ENCODE data around the gene HK2.
A peak's percentile ranks its signal among the peaks of the same experiment; 100 is the strongest.

Gene HK2

DNA sequence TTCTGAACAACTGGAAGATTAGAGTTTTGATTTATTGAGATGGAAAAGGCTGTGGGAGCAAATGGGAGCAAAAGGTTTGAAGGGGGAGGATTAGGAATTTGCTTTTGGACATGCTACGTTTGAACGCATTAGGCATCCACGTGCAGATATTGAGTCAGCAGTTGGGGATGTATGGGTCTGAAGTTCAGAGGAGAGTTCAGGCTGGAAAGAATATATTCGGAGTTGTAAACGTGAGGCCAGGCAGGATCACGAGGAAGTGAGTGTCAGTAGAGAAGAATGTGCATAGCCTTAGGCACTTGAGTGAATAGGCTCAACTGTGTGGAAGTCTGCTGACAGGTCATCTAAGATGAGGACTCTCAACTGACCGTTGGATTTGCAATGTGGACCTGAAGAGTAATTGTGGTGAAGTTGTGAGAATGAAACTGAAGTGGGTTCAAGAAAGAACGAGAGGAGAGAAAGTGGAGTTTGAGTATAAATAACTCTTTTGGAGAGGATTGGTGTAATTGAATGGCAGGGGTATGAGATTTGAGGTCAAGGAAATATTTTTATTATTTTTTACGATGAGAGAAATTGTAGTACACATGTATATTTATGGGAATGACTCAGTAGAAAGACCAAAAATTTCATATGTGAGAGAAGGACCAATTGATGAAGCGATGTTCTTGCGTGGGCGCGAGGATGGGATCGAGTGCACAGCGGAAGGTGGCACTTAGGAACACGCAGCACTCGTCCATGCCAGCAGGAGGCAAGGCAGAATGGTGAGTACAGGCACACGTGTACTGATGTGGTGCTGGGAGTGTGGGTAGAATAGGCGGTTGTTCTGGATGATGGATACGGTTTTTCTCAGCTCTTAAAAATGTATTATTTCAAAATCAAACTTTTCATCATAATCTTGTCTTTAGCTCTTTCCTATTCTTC, 84.0 kb downstream of the HK2 start:
- Histone ChIP-seq H3K27ac (ENCODE audit: low read length) (no peak overlapping the region), H3K9me3 (ENCODE audit: control insufficient read depth, insufficient read depth, low read length) (no peaks in the 10 kb centered on the region), H3K4me3 (ENCODE audit: low read length) (no peak overlapping the region), H3K36me3 (ENCODE audit: control insufficient read depth, insufficient read depth, low read length) (no peaks in the 10 kb centered on the region), H3K4me1 (ENCODE audit: control insufficient read depth, insufficient read depth, low read length) (no peaks in the 10 kb centered on the region), H3K27me3 (ENCODE audit: control insufficient read depth, insufficient read depth, low read length) (no peaks in the 10 kb centered on the region)
- DNase-seq (ENCODE audit: low read depth, low spot score): no peak
- WGBS (ENCODE audit: insufficient coverage, insufficient read length): 100% methylated on average over 2 of the region's 20 CpGs

- no peaks in the 10 kb centered on the region for H3K36me3 ChIP-seq (ENCODE audit: control insufficient read depth, insufficient read depth, low read length)
- H3K27me3 ChIP-seq (ENCODE audit: control insufficient read depth, insufficient read depth, low read length): no peaks in the 10 kb centered on the region
- no CpG with 5 or more reads among the region's 34 CpGs for WGBS (ENCODE audit: insufficient coverage, insufficient read length)
- peak; percentile 47 for DNase-seq (ENCODE audit: low read depth, low spot score)
- no peaks in the 10 kb centered on the region for H3K9me3 ChIP-seq (ENCODE audit: control insufficient read depth, insufficient read depth, low read length)
- H3K4me1 ChIP-seq (ENCODE audit: control insufficient read depth, insufficient read depth, low read length): no peaks in the 10 kb centered on the region
- H3K27ac ChIP-seq (ENCODE audit: low read length): no peak overlapping the region
- peak overlapping the region; percentile 17; the same call in 1 of the 2 replicates for H3K4me3 ChIP-seq (ENCODE audit: low read length)
Measured at GRCh38 chr2:74919827-74920226, 85.9 kb downstream of the HK2 start.

GRCh38 chr2:74921236-74921736, 87.4 kb downstream of the HK2 start:
- DNase-seq (ENCODE audit: low read depth, low spot score): no peak
- H3K27ac ChIP-seq (ENCODE audit: low read length): no peak overlapping the region
- H3K4me1 ChIP-seq (ENCODE audit: control insufficient read depth, insufficient read depth, low read length): no peaks in the 10 kb centered on the region
- no peaks in the 10 kb centered on the region for H3K36me3 ChIP-seq (ENCODE audit: control insufficient read depth, insufficient read depth, low read length)
- no peaks in the 10 kb centered on the region for H3K27me3 ChIP-seq (ENCODE audit: control insufficient read depth, insufficient read depth, low read length)
- no peak overlapping the region for H3K4me3 ChIP-seq (ENCODE audit: low read length)
- no peaks in the 10 kb centered on the region; the same call in 1 of the 2 replicates for H3K9me3 ChIP-seq (ENCODE audit: control insufficient read depth, insufficient read depth, low read length)
- WGBS (ENCODE audit: insufficient coverage, insufficient read length): no CpG with 5 or more reads among the region's 2 CpGs

DNA sequence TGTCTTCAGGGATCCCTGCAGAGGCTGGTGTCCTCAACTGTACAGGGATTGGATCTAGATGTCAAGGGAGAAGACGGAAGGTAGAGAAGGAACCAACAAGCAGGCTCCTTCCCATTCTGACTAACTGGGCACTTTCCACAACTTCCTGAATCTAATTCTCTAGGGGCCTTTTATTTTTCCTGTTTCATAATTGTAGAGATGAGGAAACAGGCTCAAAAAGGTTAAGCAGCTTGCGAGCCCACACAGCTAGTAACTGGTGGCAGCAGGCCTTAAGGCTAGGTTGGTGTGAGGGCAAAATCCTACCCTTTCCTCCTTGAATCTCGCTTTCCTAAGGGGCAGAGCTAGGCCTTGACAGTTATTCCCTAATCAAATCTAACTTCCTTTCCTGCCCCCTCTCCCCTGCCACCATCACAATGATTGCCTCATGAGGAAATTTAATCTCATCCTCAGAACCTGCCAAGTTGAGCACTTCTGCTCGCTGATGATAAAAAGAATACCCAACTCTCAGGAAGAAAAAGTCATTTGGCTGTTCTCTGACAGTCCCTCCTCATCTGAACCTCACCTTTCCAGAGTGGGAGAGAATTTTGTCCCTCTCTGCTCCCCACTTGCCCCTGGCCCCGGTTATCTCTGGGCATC, 88.8 kb downstream of the HK2 start:
- DNase-seq (ENCODE audit: low read depth, low spot score): no peak
- Histone ChIP-seq H3K4me1 (ENCODE audit: control insufficient read depth, insufficient read depth, low read length) (no peaks in the 10 kb centered on the region), H3K27me3 (ENCODE audit: control insufficient read depth, insufficient read depth, low read length) (no peaks in the 10 kb centered on the region), H3K9me3 (ENCODE audit: control insufficient read depth, insufficient read depth, low read length) (no peaks in the 10 kb centered on the region; the same call in 1 of the 2 replicates), H3K4me3 (ENCODE audit: low read length) (no peak overlapping the region), H3K36me3 (ENCODE audit: control insufficient read depth, insufficient read depth, low read length) (no peaks in the 10 kb centered on the region), H3K27ac (ENCODE audit: low read length) (no peak overlapping the region)
- WGBS (ENCODE audit: insufficient coverage, insufficient read length): no CpG with 5 or more reads among the region's 5 CpGs

DNA sequence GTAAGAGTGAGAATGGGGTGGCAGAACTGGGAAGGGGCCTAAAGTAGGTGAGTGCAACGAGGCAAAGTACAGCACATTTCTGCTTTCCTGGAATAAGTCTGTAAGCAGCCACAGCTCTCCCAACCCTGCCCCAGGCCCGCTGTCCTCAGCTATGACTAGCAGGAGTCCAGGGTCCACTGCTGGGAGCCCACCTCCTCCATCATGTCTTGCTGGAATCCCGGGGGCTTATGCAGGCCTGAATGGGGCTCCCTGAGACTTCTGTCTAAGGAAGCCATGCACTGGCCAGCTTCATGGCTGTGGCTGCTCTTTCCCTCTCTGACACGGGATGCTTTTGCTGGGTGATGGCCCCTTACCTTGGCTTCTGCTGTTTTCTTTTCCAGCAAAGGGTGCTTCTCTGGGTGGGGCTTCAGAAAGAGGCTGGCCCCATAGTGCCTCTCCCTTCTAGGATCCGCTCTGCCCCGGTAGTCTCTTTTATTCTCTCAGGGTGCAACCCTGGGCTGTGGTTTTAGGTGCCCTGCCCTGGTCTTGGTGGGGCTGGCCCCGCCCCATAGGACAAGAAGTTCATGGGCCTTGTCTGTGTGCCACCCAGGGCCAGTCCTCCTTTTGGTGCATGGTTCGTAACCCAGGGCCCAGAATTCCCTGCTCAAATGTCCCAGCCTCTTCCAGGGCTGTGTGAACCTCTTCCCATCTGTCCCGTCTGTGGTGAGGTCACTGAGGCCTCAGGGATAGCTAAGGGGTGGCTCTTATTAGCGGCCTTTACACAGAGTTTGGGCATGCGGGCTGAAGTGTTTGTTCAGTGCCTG, 90.7 kb downstream of the HK2 start:
- Histone ChIP-seq H3K27ac (ENCODE audit: low read length) (no peak overlapping the region), H3K36me3 (ENCODE audit: control insufficient read depth, insufficient read depth, low read length) (no peaks in the 10 kb centered on the region), H3K27me3 (ENCODE audit: control insufficient read depth, insufficient read depth, low read length) (no peaks in the 10 kb centered on the region), H3K4me3 (ENCODE audit: low read length) (no peak overlapping the region; the same call in 1 of the 2 replicates), H3K9me3 (ENCODE audit: control insufficient read depth, insufficient read depth, low read length) (no peaks in the 10 kb centered on the region; the same call in 1 of the 2 replicates), H3K4me1 (ENCODE audit: control insufficient read depth, insufficient read depth, low read length) (no peaks in the 10 kb centered on the region)
- DNase-seq (ENCODE audit: low read depth, low spot score): no peak
- no CpG with 5 or more reads among the region's 11 CpGs for WGBS (ENCODE audit: insufficient coverage, insufficient read length)

- Histone ChIP-seq H3K36me3 (ENCODE audit: control insufficient read depth, insufficient read depth, low read length) (no peaks in the 10 kb centered on the region), H3K9me3 (ENCODE audit: control insufficient read depth, insufficient read depth, low read length) (no peaks in the 10 kb centered on the region; the same call in 1 of the 2 replicates), H3K4me1 (ENCODE audit: control insufficient read depth, insufficient read depth, low read length) (no peaks in the 10 kb centered on the region), H3K4me3 (ENCODE audit: low read length) (no peak overlapping the region), H3K27me3 (ENCODE audit: control insufficient read depth, insufficient read depth, low read length) (no peaks in the 10 kb centered on the region), H3K27ac (ENCODE audit: low read length) (no peak overlapping the region)
- DNase-seq (ENCODE audit: low read depth, low spot score): no peak
- no CpG with 5 or more reads among the region's 2 CpGs for WGBS (ENCODE audit: insufficient coverage, insufficient read length)
Measured at GRCh38 chr2:74925361-74925786, 91.4 kb downstream of the HK2 start.

DNA sequence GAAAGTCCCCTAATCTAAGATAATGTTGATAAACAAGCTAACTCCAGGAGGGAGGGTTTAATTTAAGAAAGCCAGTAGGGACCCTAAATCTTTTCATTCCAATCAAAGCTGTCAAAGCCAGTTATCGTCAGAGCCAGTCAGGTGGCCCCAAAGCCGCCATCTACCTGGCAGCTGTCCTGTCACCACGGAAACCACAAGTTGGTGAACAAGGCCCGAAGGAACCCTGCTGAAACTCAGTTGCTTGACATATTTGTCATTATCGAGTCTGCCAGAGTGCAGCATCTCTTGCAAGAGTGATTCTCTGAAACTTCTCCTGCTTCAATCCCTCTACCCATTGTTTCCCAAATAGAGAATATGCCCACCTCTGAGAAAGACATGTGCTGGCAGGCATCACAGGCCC, 93.7 kb downstream of the HK2 start:
- Histone ChIP-seq H3K27ac (ENCODE audit: low read length) (no peak overlapping the region), H3K27me3 (ENCODE audit: control insufficient read depth, insufficient read depth, low read length) (no peaks in the 10 kb centered on the region), H3K4me3 (ENCODE audit: low read length) (no peak overlapping the region), H3K4me1 (ENCODE audit: control insufficient read depth, insufficient read depth, low read length) (no peaks in the 10 kb centered on the region), H3K36me3 (ENCODE audit: control insufficient read depth, insufficient read depth, low read length) (no peaks in the 10 kb centered on the region), H3K9me3 (ENCODE audit: control insufficient read depth, insufficient read depth, low read length) (no peaks in the 10 kb centered on the region; the same call in 1 of the 2 replicates)
- DNase-seq (ENCODE audit: low read depth, low spot score): no peak
- WGBS (ENCODE audit: insufficient coverage, insufficient read length): no CpG with 5 or more reads among the region's 5 CpGs

GRCh38 chr2:74930811-74931486, 97.0 kb downstream of the HK2 start:
- WGBS (ENCODE audit: insufficient coverage, insufficient read length): no CpG with 5 or more reads among the region's 8 CpGs
- Histone ChIP-seq H3K9me3 (ENCODE audit: control insufficient read depth, insufficient read depth, low read length) (no peaks in the 10 kb centered on the region), H3K27me3 (ENCODE audit: control insufficient read depth, insufficient read depth, low read length) (no peaks in the 10 kb centered on the region), H3K36me3 (ENCODE audit: control insufficient read depth, insufficient read depth, low read length) (no peaks in the 10 kb centered on the region), H3K4me1 (ENCODE audit: control insufficient read depth, insufficient read depth, low read length) (no peaks in the 10 kb centered on the region), H3K4me3 (ENCODE audit: low read length) (no peak overlapping the region), H3K27ac (ENCODE audit: low read length) (no peak overlapping the region)
- no peak for DNase-seq (ENCODE audit: low read depth, low spot score)

GRCh38 chr2:74931940-74932339, 98.0 kb downstream of the HK2 start:
- H3K9me3 ChIP-seq (ENCODE audit: control insufficient read depth, insufficient read depth, low read length): no peaks in the 10 kb centered on the region
- no peaks in the 10 kb centered on the region for H3K36me3 ChIP-seq (ENCODE audit: control insufficient read depth, insufficient read depth, low read length)
- H3K4me3 ChIP-seq (ENCODE audit: low read length): no peak overlapping the region
- no CpG with 5 or more reads among the region's 2 CpGs for WGBS (ENCODE audit: insufficient coverage, insufficient read length)
- no peak overlapping the region for H3K27ac ChIP-seq (ENCODE audit: low read length)
- no peaks in the 10 kb centered on the region for H3K27me3 ChIP-seq (ENCODE audit: control insufficient read depth, insufficient read depth, low read length)
- DNase-seq (ENCODE audit: low read depth, low spot score): no peak
- H3K4me1 ChIP-seq (ENCODE audit: control insufficient read depth, insufficient read depth, low read length): no peaks in the 10 kb centered on the region

Data from iPS DF 6.9 (cell line).